ENCODE results near the gene SMIM1. TPM values are rescaled to one million over a fixed set of nuclear protein-coding genes. Genes with fewer than 3 reads are reported as not detected.

SMIM1 gene
- total and polyA plus RNA-seq, 2 of the 4 experiments (the other 2 are of a cell fraction), result 0.90 to 3.4 TPM

- H3K27me3 ChIP-seq (ENCODE audit: control insufficient read depth, insufficient read depth, low read length), result no peaks in the 10 kb centered on the region
- H3K4me3 ChIP-seq (ENCODE audit: insufficient read depth, low read depth, low read length), result no peak overlapping the region
- dilution Hi-C loops (cut with HindIII; ENCODE audit: low sequenced_read_pairs, unreplicated experiment), result no loop called here
- no peak overlapping the region for H2BK20ac ChIP-seq (ENCODE audit: low read depth, low read length)
- no peak overlapping the region for H2BK15ac ChIP-seq (ENCODE audit: low read depth, low read length)
- in situ Hi-C loops (cut with MboI; ENCODE audit: low sequenced_read_pairs), result no loop called here
- 98% methylated on average over 29 of the region's 45 CpGs; no CpG with 5 or more reads in 1 of the 2 experiments for WGBS, 2 experiments (ENCODE audit: extremely low coverage in 2 of 2, insufficient read length in 1 of 2)
- no peak for TF ChIP-seq BHLHE40 (IDR thresholded peaks at IDR 0.05; ENCODE audit: low read depth, low read length)
- TF ChIP-seq POLR2A (IDR thresholded peaks at IDR 0.05; ENCODE audit: low read depth, low read length), result no peak
- no peak for TF ChIP-seq MAFK (IDR thresholded peaks at IDR 0.05; ENCODE audit: low read depth, low read length)
- TF ChIP-seq ELK1 (IDR thresholded peaks at IDR 0.05; ENCODE audit: borderline replicate concordance, low read depth, low read length), result no peak
- no peak for TF ChIP-seq RAD21 (IDR thresholded peaks at IDR 0.05; ENCODE audit: low read length)
- no peak for TF ChIP-seq RCOR1 (IDR thresholded peaks at IDR 0.05; ENCODE audit: insufficient replicate concordance, low read length)
- TF ChIP-seq SMC3 (IDR thresholded peaks at IDR 0.05; ENCODE audit: low read depth, low read length), result no peak
- TF ChIP-seq MAZ (IDR thresholded peaks at IDR 0.05; ENCODE audit: borderline replicate concordance, low read depth, low read length), result no peak
- TF ChIP-seq USF2 (IDR thresholded peaks at IDR 0.05; ENCODE audit: low read depth, low read length), result no peak
- no peak for TF ChIP-seq CEBPB (IDR thresholded peaks at IDR 0.05; ENCODE audit: low read depth, low read length)
- TF ChIP-seq, protein P1, sequence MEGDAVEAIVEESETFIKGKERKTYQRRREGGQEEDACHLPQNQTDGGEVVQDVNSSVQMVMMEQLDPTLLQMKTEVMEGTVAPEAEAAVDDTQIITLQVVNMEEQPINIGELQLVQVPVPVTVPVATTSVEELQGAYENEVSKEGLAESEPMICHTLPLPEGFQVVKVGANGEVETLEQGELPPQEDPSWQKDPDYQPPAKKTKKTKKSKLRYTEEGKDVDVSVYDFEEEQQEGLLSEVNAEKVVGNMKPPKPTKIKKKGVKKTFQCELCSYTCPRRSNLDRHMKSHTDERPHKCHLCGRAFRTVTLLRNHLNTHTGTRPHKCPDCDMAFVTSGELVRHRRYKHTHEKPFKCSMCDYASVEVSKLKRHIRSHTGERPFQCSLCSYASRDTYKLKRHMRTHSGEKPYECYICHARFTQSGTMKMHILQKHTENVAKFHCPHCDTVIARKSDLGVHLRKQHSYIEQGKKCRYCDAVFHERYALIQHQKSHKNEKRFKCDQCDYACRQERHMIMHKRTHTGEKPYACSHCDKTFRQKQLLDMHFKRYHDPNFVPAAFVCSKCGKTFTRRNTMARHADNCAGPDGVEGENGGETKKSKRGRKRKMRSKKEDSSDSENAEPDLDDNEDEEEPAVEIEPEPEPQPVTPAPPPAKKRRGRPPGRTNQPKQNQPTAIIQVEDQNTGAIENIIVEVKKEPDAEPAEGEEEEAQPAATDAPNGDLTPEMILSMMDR (conservative IDR thresholded peaks at IDR 0.05; ENCODE audit: low read depth, low read length), result no peak
- ATAC-seq (ENCODE audit: low read depth) (no peak), DNase-seq (no peak)
- no peaks in the 10 kb centered on the region for H3K9me1 ChIP-seq (ENCODE audit: insufficient read depth, low read length)
- no peaks in the 10 kb centered on the region for H3K4me1 ChIP-seq (ENCODE audit: control insufficient read depth, insufficient read depth, low read length)
- no peak overlapping the region for H4K5ac ChIP-seq (ENCODE audit: low read depth, low read length)
- H2AK5ac ChIP-seq (ENCODE audit: low read depth, low read length), result no peak overlapping the region
- H3K14ac ChIP-seq (replicated peaks; ENCODE audit: low read depth, low read length), result no peak overlapping the region
- H2AK9ac ChIP-seq (replicated peaks; ENCODE audit: low read depth, low read length, poor library complexity), result no peak overlapping the region
- H2BK5ac ChIP-seq (ENCODE audit: low read depth, low read length, poor library complexity, severe bottlenecking), result no peak overlapping the region
- H4K91ac ChIP-seq (ENCODE audit: insufficient read depth, low read depth, low read length), result no peak overlapping the region
- H3K56ac ChIP-seq (ENCODE audit: extremely low read depth, insufficient read depth, low read length), result no peak overlapping the region
- POLR2A ChIA-PET (ENCODE audit: unreplicated experiment), result no interaction called here
- no peak overlapping the region for H3K4me2 ChIP-seq (ENCODE audit: low read depth, low read length)
- peaks cover 56% of the 10 kb centered on the region for H3K36me3 ChIP-seq (ENCODE audit: control insufficient read depth, insufficient read depth, low read length)
- H3K79me1 ChIP-seq (ENCODE audit: low read depth in 1 of 2, low read length in 2 of 2), result peaks cover 11 to 32% of the 10 kb centered on the region in 2 experiments
- peaks cover 39% of the 10 kb centered on the region for H4K20me1 ChIP-seq (ENCODE audit: insufficient read depth, low read length)
- BruUV-seq (replicated peaks), result no TSS peak
- H3K9ac ChIP-seq (ENCODE audit: low read depth, low read length), result no peak overlapping the region
- no peak overlapping the region for H2AFZ ChIP-seq (replicated peaks; ENCODE audit: low read length, poor library complexity)
- H3K18ac ChIP-seq (ENCODE audit: low read depth, low read length), result no peak overlapping the region
- H3K27ac ChIP-seq (ENCODE audit: insufficient read depth, low read length), result no peak overlapping the region
- intact Hi-C loops (cut with micrococcal nuclease), result no loop called here
- no peak overlapping the region for H3K23ac ChIP-seq (ENCODE audit: low read depth, low read length)
- no peaks in the 10 kb centered on the region for H3K9me3 ChIP-seq (ENCODE audit: control insufficient read depth, insufficient read depth, low read length)
- CTCF ChIA-PET, result no interaction called here
- no peak overlapping the region for H4K8ac ChIP-seq (ENCODE audit: low read depth in 2 of 2, low read length in 2 of 2)
- H3K4ac ChIP-seq (ENCODE audit: low read depth, low read length), result no peak overlapping the region
- no peak overlapping the region for H2BK120ac ChIP-seq (ENCODE audit: low read depth, low read length)
Observed at GRCh38 chr1:3786468-3787348, 14.2 kb downstream of the SMIM1 start.
